OCI-LY7 (cell line): Measurements from ENCODE around the gene MORN1. TPM values are rescaled to one million over a fixed set of nuclear protein-coding genes. Genes with fewer than 3 reads are reported as not detected.

Source experiments
- BruUV-seq: library from RNA; stranded (reverse); fragments of 400-500 nt; replicated peaks from 2 replicates; lab custom pipeline; 2021; lab: Mats Ljungman, UMichigan
- CTCF ChIA-PET: fragments of 300-600 bp; sonication (Branson Sonifier 250); formaldehyde crosslinking; loops from one replicate; lab custom pipeline; 2022; ENCODE audit warnings: antibody characterized with exemption; ENCODE audit not compliant: unreplicated experiment; lab: Charles Lee
- POLR2A ChIA-PET: fragments of 300-600 bp; sonication (Branson Sonifier 250); formaldehyde crosslinking; loops from one replicate; lab custom pipeline; 2022; ENCODE audit warnings: antibody characterized with exemption; lab: Charles Lee
- DNase-seq: peaks from one replicate; pipeline ENCODE4 v3.0.0-alpha.2; 2015; ENCODE audit warnings: low spot score
- H2AFZ ChIP-seq: fragments of 200-600 bp; sonication (generic), shearing (Covaris generic); 2 replicates; pipeline ENCODE4 v1.6.1; 2014; ENCODE audit warnings: mild to moderate bottlenecking, antibody characterized with exemption, low read length, moderate library complexity
- H3K27ac ChIP-seq: fragments of 200-600 bp; sonication (generic); 2 replicates; pipeline ENCODE4 v1.5.1; 2014; ENCODE audit warnings: mixed run types, low read depth, mild to moderate bottlenecking, moderate library complexity, low read length, inconsistent platforms; ENCODE audit not compliant: poor library complexity, severe bottlenecking
- H3K36me3 ChIP-seq: fragments of 200-600 bp; sonication (generic); 2 replicates; pipeline ENCODE4 v1.6.1; 2014; ENCODE audit warnings: mild to moderate bottlenecking, antibody characterized with exemption, low read length, moderate library complexity, mixed read lengths; ENCODE audit not compliant: insufficient read depth
- H3K4me1 ChIP-seq: fragments of 200-600 bp; sonication (generic); 2 replicates; pipeline ENCODE4 v1.5.1; 2014; ENCODE audit warnings: mild to moderate bottlenecking, low read length; ENCODE audit not compliant: insufficient read depth, poor library complexity, severe bottlenecking
- H3K4me2 ChIP-seq: fragments of 200-600 bp; sonication (generic); 2 replicates; pipeline ENCODE4 v1.6.1; 2014; ENCODE audit warnings: mild to moderate bottlenecking, low read length
- H3K4me3 ChIP-seq: fragments of 200-600 bp; sonication (generic); 2 replicates; pipeline ENCODE4 v1.5.1; 2014; ENCODE audit warnings: mild to moderate bottlenecking, low read depth, low read length; ENCODE audit not compliant: poor library complexity, severe bottlenecking
- H3K79me2 ChIP-seq: fragments of 200-600 bp; sonication (generic); 2 replicates; pipeline ENCODE4 v1.6.1; 2016; ENCODE audit warnings: low read depth, mild to moderate bottlenecking, low read length, moderate library complexity, mixed read lengths; ENCODE audit not compliant: insufficient read depth
- H3K9me2 ChIP-seq: fragments of 200-600 bp; sonication (generic); 2 replicates; pipeline ENCODE4 v1.6.1; 2016; ENCODE audit warnings: mild to moderate bottlenecking, low read length, mixed read lengths; ENCODE audit not compliant: insufficient read depth
- H3K9me3 ChIP-seq: fragments of 200-600 bp; sonication (generic); 2 replicates; pipeline ENCODE4 v1.6.1; 2014; ENCODE audit warnings: mild to moderate bottlenecking, mixed run types, low read length, mixed read lengths
- H4K20me1 ChIP-seq: fragments of 200-600 bp; sonication (generic); 2 replicates; pipeline ENCODE4 v1.6.1; 2014; ENCODE audit warnings: mild to moderate bottlenecking, antibody characterized with exemption, low read length, moderate library complexity, mixed read lengths; ENCODE audit not compliant: insufficient read depth
- EZH2phosphoT487 ChIP-seq: fragments of 200-600 bp; sonication (generic); IDR thresholded peaks from 2 replicates; pipeline ENCODE4 v1.6.1; 2018; ENCODE audit warnings: low read depth, borderline replicate concordance, mild to moderate bottlenecking, mixed run types, antibody characterized with exemption, low read length, moderate library complexity, mixed read lengths
- intact Hi-C: fragments of 100-400 bp; cut with micrococcal nuclease; formaldehyde crosslinking; loops from one replicate; pipeline ENCODE4 v1.10.0; 2022; ENCODE audit not compliant: unreplicated experiment
- total RNA-seq, 2 experiments: library from RNA; depleted of rRNA in 1 of 2; stranded (reverse); fragments of >200 nt in 1 of 2; shearing (Covaris generic) in 1 of 2; gene quantifications; 2 replicates each; pipeline ENCODE4 v1.2.3, GENCODE V29; 2014 to 2022
- TF ChIP-seq, protein P1 (sequence below): fragments of 200-600 bp; sonication (generic); conservative IDR thresholded peaks from 2 replicates; pipeline ENCODE4 v1.5.1; 2014; ENCODE audit warnings: mild to moderate bottlenecking, antibody characterized with exemption, low read length, moderate library complexity, mixed read lengths

MORN1 gene
- total RNA-seq, 2 experiments from 2014 or later: 13.1 to 29.7 TPM

DNA sequence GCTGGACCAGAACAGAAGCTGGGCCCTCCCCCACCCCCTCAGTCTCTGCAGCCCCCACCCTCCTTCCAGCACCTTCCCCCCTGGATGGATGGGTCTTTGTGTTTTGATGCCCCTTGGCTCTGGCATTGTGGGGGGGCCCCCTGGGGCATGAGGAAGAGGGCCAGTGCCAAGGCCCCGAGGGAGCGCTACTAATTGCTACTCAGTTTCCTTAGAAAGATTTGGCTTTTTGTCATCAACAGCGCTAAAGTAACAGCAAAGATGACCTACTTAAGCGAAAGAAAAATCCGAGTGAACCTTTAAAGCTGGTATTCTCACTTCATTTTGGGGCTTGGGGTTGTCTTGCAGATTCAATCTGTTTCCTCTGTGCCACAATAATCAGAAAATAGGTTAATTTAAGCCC, 99.8 kb downstream of the MORN1 start:
- peaks cover 6% of the 10 kb centered on the region; the same call in 1 of the 2 replicates for H4K20me1 ChIP-seq
- no peak overlapping the region for H3K4me2 ChIP-seq
- ChIA-PET CTCF (no interaction called here), POLR2A (no interaction called here)
- no peaks in the 10 kb centered on the region for H3K9me2 ChIP-seq
- H3K4me1 ChIP-seq: peaks cover 7% of the 10 kb centered on the region
- no peak overlapping the region for H3K4me3 ChIP-seq
- intact Hi-C loops: no loop called here
- H3K9me3 ChIP-seq: no peaks in the 10 kb centered on the region
- H3K36me3 ChIP-seq: no peaks in the 10 kb centered on the region
- H2AFZ ChIP-seq: no peak overlapping the region
- no TSS peak for BruUV-seq
- TF ChIP-seq EZH2phosphoT487: no peak
- TF ChIP-seq, protein P1, sequence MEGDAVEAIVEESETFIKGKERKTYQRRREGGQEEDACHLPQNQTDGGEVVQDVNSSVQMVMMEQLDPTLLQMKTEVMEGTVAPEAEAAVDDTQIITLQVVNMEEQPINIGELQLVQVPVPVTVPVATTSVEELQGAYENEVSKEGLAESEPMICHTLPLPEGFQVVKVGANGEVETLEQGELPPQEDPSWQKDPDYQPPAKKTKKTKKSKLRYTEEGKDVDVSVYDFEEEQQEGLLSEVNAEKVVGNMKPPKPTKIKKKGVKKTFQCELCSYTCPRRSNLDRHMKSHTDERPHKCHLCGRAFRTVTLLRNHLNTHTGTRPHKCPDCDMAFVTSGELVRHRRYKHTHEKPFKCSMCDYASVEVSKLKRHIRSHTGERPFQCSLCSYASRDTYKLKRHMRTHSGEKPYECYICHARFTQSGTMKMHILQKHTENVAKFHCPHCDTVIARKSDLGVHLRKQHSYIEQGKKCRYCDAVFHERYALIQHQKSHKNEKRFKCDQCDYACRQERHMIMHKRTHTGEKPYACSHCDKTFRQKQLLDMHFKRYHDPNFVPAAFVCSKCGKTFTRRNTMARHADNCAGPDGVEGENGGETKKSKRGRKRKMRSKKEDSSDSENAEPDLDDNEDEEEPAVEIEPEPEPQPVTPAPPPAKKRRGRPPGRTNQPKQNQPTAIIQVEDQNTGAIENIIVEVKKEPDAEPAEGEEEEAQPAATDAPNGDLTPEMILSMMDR: no peak
- no peak overlapping the region for H3K27ac ChIP-seq
- H3K79me2 ChIP-seq: no peaks in the 10 kb centered on the region
- no peak for DNase-seq

- no peak overlapping the region for H3K27ac ChIP-seq
- peaks cover 7% of the 10 kb centered on the region for H3K4me1 ChIP-seq
- TF ChIP-seq, protein P1: no peak
- no peak for TF ChIP-seq EZH2phosphoT487
- DNase-seq: peak; percentile 55
- intact Hi-C loops: no loop called here
- CTCF ChIA-PET: no interaction called here
- H3K79me2 ChIP-seq: no peaks in the 10 kb centered on the region
- H3K9me3 ChIP-seq: no peaks in the 10 kb centered on the region
- no peak overlapping the region for H3K4me2 ChIP-seq
- no peaks in the 10 kb centered on the region for H3K36me3 ChIP-seq
- H4K20me1 ChIP-seq: peaks cover 6% of the 10 kb centered on the region; the same call in 1 of the 2 replicates
- POLR2A ChIA-PET: interaction anchor here (0.6 kb wide), 1 partner anchor 61 kb away, joined by 3 read pairs; no protein-coding TSS in a partner anchor
- no peak overlapping the region for H3K4me3 ChIP-seq
- no peak overlapping the region for H2AFZ ChIP-seq
- no peaks in the 10 kb centered on the region for H3K9me2 ChIP-seq
- no TSS peak for BruUV-seq
Measured at GRCh38 chr1:2290595-2291510, 100.5 kb downstream of the MORN1 start.

- no peak overlapping the region for H3K4me3 ChIP-seq
- DNase-seq: no peak
- H4K20me1 ChIP-seq: peaks cover 6% of the 10 kb centered on the region; the same call in 1 of the 2 replicates
- no peak overlapping the region for H3K27ac ChIP-seq
- intact Hi-C loops: no loop called here
- no peak overlapping the region for H2AFZ ChIP-seq
- POLR2A ChIA-PET: interaction anchor here (0.5 to 0.6 kb wide), 2 partner anchors 62 to 314 kb away, joined by 3 read pairs; no protein-coding TSS in a partner anchor
- H3K79me2 ChIP-seq: no peaks in the 10 kb centered on the region
- no peaks in the 10 kb centered on the region for H3K36me3 ChIP-seq
- H3K4me1 ChIP-seq: peaks cover 7% of the 10 kb centered on the region
- CTCF ChIA-PET: no interaction called here
- H3K4me2 ChIP-seq: no peak overlapping the region
- no TSS peak for BruUV-seq
- TF ChIP-seq, protein P1: no peak
- TF ChIP-seq EZH2phosphoT487: no peak
- H3K9me2 ChIP-seq: no peaks in the 10 kb centered on the region
- H3K9me3 ChIP-seq: no peaks in the 10 kb centered on the region
Measured at GRCh38 chr1:2290171-2290578, 101.2 kb downstream of the MORN1 start.
